ENCODE data around the gene ANTXR2.
"Not testable (repeated sequence)": the region's sequence is repeated elsewhere in the genome, so short reads cannot be mapped to it uniquely, and the experiment has no call there.

The ANTXR2 gene

GRCh38 chr4:79993476-79993875 is 79.6 kb downstream of the ANTXR2 start:
- no peak for DNase-seq (ENCODE audit: low read depth in 1 of 2, low spot score in 1 of 2)

GRCh38 chr4:79991601-79992000 is 81.4 kb downstream of the ANTXR2 start:
- DNase-seq (ENCODE audit: low read depth in 1 of 2, low spot score in 1 of 2), result no peak

GRCh38 chr4:79991100-79991499 is 81.9 kb downstream of the ANTXR2 start:
- DNase-seq (ENCODE audit: low read depth in 1 of 2, low spot score in 1 of 2), result not testable (repeated sequence)

GRCh38 chr4:79987401-79987800 is 85.6 kb downstream of the ANTXR2 start:
- DNase-seq (ENCODE audit: low read depth in 1 of 2, low spot score in 1 of 2), result no peak

GRCh38 chr4:79983431-79983830 is 89.6 kb downstream of the ANTXR2 start:
- no peak for DNase-seq (ENCODE audit: low read depth in 1 of 2, low spot score in 1 of 2)

GRCh38 chr4:79982601-79983322 is 90.3 kb downstream of the ANTXR2 start:
- no peak for DNase-seq (ENCODE audit: low read depth in 1 of 2, low spot score in 1 of 2)

- DNase-seq (ENCODE audit: low read depth in 1 of 2, low spot score in 1 of 2), result no peak
These were observed 92.6 kb downstream of the ANTXR2 start for GRCh38 chr4:79980448-79980847.

- no peak for DNase-seq (ENCODE audit: low read depth in 1 of 2, low spot score in 1 of 2)
These were observed 93.1 kb downstream of the ANTXR2 start for GRCh38 chr4:79979785-79980437.

GRCh38 chr4:79977131-79977840 is 95.7 kb downstream of the ANTXR2 start:
- DNase-seq (ENCODE audit: low read depth in 1 of 2, low spot score in 1 of 2), result no peak

GRCh38 chr4:79964400-79965211 is 108.4 kb downstream of the ANTXR2 start:
- no peak for DNase-seq (ENCODE audit: low read depth in 1 of 2, low spot score in 1 of 2)

- no peak for DNase-seq (ENCODE audit: low read depth in 1 of 2, low spot score in 1 of 2)
These were observed 109.0 kb downstream of the ANTXR2 start for GRCh38 chr4:79964020-79964399.

- DNase-seq (ENCODE audit: low read depth in 1 of 2, low spot score in 1 of 2), result no peak
These were observed 113.4 kb downstream of the ANTXR2 start for GRCh38 chr4:79959652-79960051.

GRCh38 chr4:79958466-79959264 is 114.4 kb downstream of the ANTXR2 start:
- DNase-seq (ENCODE audit: low read depth in 1 of 2, low spot score in 1 of 2), result no peak

GRCh38 chr4:79949178-79949577 is 123.9 kb downstream of the ANTXR2 start:
- DNase-seq (ENCODE audit: low read depth in 1 of 2, low spot score in 1 of 2), result no peak

- no peak for DNase-seq (ENCODE audit: low read depth in 1 of 2, low spot score in 1 of 2)
These were observed 124.3 kb downstream of the ANTXR2 start for GRCh38 chr4:79948739-79949138.

- no peak for DNase-seq (ENCODE audit: low read depth in 1 of 2, low spot score in 1 of 2)
These were observed 124.8 kb downstream of the ANTXR2 start for GRCh38 chr4:79948261-79948660.

GRCh38 chr4:79947386-79947785 is 125.6 kb downstream of the ANTXR2 start:
- DNase-seq (ENCODE audit: low read depth in 1 of 2, low spot score in 1 of 2), result no peak

- no peak for DNase-seq (ENCODE audit: low read depth in 1 of 2, low spot score in 1 of 2)
These were observed 137.8 kb downstream of the ANTXR2 start for GRCh38 chr4:79935274-79935673.

GRCh38 chr4:79934660-79935059 is 138.4 kb downstream of the ANTXR2 start:
- DNase-seq (ENCODE audit: low read depth in 1 of 2, low spot score in 1 of 2), result no peak

GRCh38 chr4:79927931-79928330 is 145.1 kb downstream of the ANTXR2 start:
- DNase-seq (ENCODE audit: low read depth in 1 of 2, low spot score in 1 of 2), result no peak

GRCh38 chr4:79923281-79923680 is 149.7 kb downstream of the ANTXR2 start:
- no peak for DNase-seq (ENCODE audit: low read depth in 1 of 2, low spot score in 1 of 2)
